ENCODE results near the gene UPB1. TPM values are rescaled to one million over a fixed set of nuclear protein-coding genes. Genes with fewer than 3 reads are reported as not detected.

Gene UPB1
- total and polyA plus RNA-seq, 9 of the 15 experiments (the other 6 are each of a cell fraction or from before 2014, with no cell fraction given) = 0.06 to 0.11 TPM; not detected in 7

GRCh38 chr22:24500277-24500820, 5.2 kb downstream of the UPB1 start:
- FAIRE-seq (no peak), DNase-seq (ENCODE audit: extremely low read depth in 1 of 4, low spot score in 3 of 4) (no peak), ATAC-seq (no peak)
- 19% methylated on average over 14 of the region's 16 CpGs for WGBS (ENCODE audit: insufficient coverage, low coverage, missing lambda C conversion rate)
- no peaks in the 10 kb centered on the region for H3K79me2 ChIP-seq (ENCODE audit: control insufficient read depth, insufficient read depth, low read length)
- peaks cover 0 to 30% of the 10 kb centered on the region in 2 experiments; a peak in 2 of 5 replicates for H3K27me3 ChIP-seq (ENCODE audit: control insufficient read depth in 2 of 2, insufficient read depth in 2 of 2, low read length in 2 of 2)
- H3K4me3 ChIP-seq = no peak overlapping the region
- no peaks in the 10 kb centered on the region for H4K20me1 ChIP-seq (replicated peaks; ENCODE audit: control insufficient read depth, insufficient read depth, low read length)
- in situ Hi-C loops (cut with MboI) = loop anchor here (25.0 kb wide), 1 partner anchor 538 kb away; the partner anchor contains the start of genes DDT, DDTL and GSTT2B
- intact Hi-C loops (cut with micrococcal nuclease) = loop anchor here (5.0 kb wide), 1 partner anchor 78 kb away; no protein-coding TSS in a partner anchor
- H3K4me1 ChIP-seq (replicated peaks in 1 of 2; ENCODE audit: control insufficient read depth in 2 of 2, insufficient read depth in 2 of 2, low read length in 2 of 2) = peaks cover 0 to 5% of the 10 kb centered on the region in 2 experiments; a peak in 1 of 5 replicates
- no peaks in the 10 kb centered on the region for H3K36me3 ChIP-seq (ENCODE audit: control insufficient read depth, insufficient read depth, low read length)
- no TSS peak for BruUV-seq (replicated peaks)
- no peak overlapping the region for H3K9ac ChIP-seq (ENCODE audit: insufficient read depth in 1 of 2, low read depth in 2 of 2, low read length in 2 of 2)
- H3K9me1 ChIP-seq (ENCODE audit: control insufficient read depth, insufficient read depth, low read length) = no peaks in the 10 kb centered on the region
- ChIA-PET CTCF (ENCODE audit: low intra/inter-chr PET ratio) (no interaction called here), POLR2A (no interaction called here)
- H3K27ac ChIP-seq (ENCODE audit: extremely low read depth, low read depth, low read length) = no peak overlapping the region
- H3K9me3 ChIP-seq (replicated peaks; ENCODE audit: control insufficient read depth, insufficient read depth, low read depth, low read length) = no peaks in the 10 kb centered on the region
- H3K4me2 ChIP-seq (ENCODE audit: insufficient read depth, low read length) = no peak overlapping the region
- H2AFZ ChIP-seq (ENCODE audit: low read depth, low read length) = no peak overlapping the region
- no peak for TF ChIP-seq RBM14 (IDR thresholded peaks at IDR 0.05; ENCODE audit: borderline replicate concordance, insufficient read depth, low read depth, low read length)
- TF ChIP-seq, protein P1, sequence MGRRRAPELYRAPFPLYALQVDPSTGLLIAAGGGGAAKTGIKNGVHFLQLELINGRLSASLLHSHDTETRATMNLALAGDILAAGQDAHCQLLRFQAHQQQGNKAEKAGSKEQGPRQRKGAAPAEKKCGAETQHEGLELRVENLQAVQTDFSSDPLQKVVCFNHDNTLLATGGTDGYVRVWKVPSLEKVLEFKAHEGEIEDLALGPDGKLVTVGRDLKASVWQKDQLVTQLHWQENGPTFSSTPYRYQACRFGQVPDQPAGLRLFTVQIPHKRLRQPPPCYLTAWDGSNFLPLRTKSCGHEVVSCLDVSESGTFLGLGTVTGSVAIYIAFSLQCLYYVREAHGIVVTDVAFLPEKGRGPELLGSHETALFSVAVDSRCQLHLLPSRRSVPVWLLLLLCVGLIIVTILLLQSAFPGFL (CRISPR knock-in tag; IDR thresholded peaks at IDR 0.05) = no peak
- TF ChIP-seq NFIX (CRISPR knock-in tag; IDR thresholded peaks at IDR 0.05; ENCODE audit: low read depth) = no peak
- no peak for TF ChIP-seq NBN (IDR thresholded peaks at IDR 0.05; ENCODE audit: low read depth)
- TF ChIP-seq HNRNPK (IDR thresholded peaks at IDR 0.05; ENCODE audit: low read depth, low read length, poor library complexity, severe bottlenecking) = no peak
- TF ChIP-seq, protein P2, sequence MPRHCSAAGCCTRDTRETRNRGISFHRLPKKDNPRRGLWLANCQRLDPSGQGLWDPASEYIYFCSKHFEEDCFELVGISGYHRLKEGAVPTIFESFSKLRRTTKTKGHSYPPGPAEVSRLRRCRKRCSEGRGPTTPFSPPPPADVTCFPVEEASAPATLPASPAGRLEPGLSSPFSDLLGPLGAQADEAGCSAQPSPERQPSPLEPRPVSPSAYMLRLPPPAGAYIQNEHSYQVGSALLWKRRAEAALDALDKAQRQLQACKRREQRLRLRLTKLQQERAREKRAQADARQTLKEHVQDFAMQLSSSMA (CRISPR knock-in tag; IDR thresholded peaks at IDR 0.05) = no peak
- no peak for TF ChIP-seq ZNF444 (CRISPR knock-in tag; IDR thresholded peaks at IDR 0.05)
- TF ChIP-seq, protein P3, sequence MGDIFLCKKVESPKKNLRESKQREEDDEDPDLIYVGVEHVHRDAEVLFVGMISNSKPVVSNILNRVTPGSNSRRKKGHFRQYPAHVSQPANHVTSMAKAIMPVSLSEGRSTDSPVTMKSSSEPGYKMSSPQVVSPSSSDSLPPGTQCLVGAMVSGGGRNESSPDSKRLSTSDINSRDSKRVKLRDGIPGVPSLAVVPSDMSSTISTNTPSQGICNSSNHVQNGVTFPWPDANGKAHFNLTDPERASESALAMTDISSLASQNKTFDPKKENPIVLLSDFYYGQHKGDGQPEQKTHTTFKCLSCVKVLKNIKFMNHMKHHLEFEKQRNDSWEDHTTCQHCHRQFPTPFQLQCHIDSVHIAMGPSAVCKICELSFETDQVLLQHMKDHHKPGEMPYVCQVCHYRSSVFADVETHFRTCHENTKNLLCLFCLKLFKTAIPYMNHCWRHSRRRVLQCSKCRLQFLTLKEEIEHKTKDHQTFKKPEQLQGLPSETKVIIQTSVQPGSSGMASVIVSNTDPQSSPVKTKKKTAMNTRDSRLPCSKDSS (IDR thresholded peaks at IDR 0.05; ENCODE audit: low read depth, partially characterized antibody) = no peak
- TF ChIP-seq ZNF436 (CRISPR knock-in tag; IDR thresholded peaks at IDR 0.05) = no peak
- TF ChIP-seq FOXA3 (CRISPR knock-in tag; conservative IDR thresholded peaks at IDR 0.05 in 1 of 2, IDR thresholded peaks at IDR 0.05 in 1 of 2) = no peak
- TF ChIP-seq KLF16 (IDR thresholded peaks at IDR 0.05) = no peak
- TF ChIP-seq SOX6 (IDR thresholded peaks at IDR 0.05) = no peak
- no peak for TF ChIP-seq ZNF551 (CRISPR knock-in tag; IDR thresholded peaks at IDR 0.05)
- TF ChIP-seq ARHGAP35 (IDR thresholded peaks at IDR 0.05; ENCODE audit: partially characterized antibody) = no peak
- TF ChIP-seq TAL1 (IDR thresholded peaks at IDR 0.05) = no peak
- TF ChIP-seq, protein P4, sequence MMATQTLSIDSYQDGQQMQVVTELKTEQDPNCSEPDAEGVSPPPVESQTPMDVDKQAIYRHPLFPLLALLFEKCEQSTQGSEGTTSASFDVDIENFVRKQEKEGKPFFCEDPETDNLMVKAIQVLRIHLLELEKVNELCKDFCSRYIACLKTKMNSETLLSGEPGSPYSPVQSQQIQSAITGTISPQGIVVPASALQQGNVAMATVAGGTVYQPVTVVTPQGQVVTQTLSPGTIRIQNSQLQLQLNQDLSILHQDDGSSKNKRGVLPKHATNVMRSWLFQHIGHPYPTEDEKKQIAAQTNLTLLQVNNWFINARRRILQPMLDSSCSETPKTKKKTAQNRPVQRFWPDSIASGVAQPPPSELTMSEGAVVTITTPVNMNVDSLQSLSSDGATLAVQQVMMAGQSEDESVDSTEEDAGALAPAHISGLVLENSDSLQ (IDR thresholded peaks at IDR 0.05) = no peak
- no peak for TF ChIP-seq ZFPM2 (CRISPR knock-in tag; IDR thresholded peaks at IDR 0.05)

All from K562 (cell line).